Right lobe of liver (tissue), 6 donors: Measurements from ENCODE around the gene UCP2. TPM values are rescaled to one million over a fixed set of nuclear protein-coding genes. Genes with fewer than 3 reads are reported as not detected.

Experiments used
- ATAC-seq, 4 donors: fragments of 200-7000 bp; cut with Tn5 transposase; one replicate each; pipeline ENCODE4 v1.9.1; 2020; ENCODE audit warnings: mild to moderate bottlenecking in 4 of 4, moderate library complexity in 4 of 4
- DNase-seq, 3 donors: peaks; one replicate each; pipeline ENCODE4 v3.0.0-alpha.2; 2020
- H3K27ac ChIP-seq, 3 donors: fragments of 200-600 bp; one replicate each; pipeline ENCODE4 v1.8.0; 2022
- H3K27me3 ChIP-seq, 2 donors: fragments of 200-600 bp; one replicate each; pipeline ENCODE4 v1.8.0; 2022
- H3K36me3 ChIP-seq, 4 donors: fragments of 200-600 bp; sonication (generic) in 1 of 4; one replicate each; pipeline versions ENCODE4 v1.5.1 to v1.8.0; 2017 to 2022; ENCODE audit warnings: control low read depth in 1 of 4
- H3K4me1 ChIP-seq, 4 donors: fragments of 200-600 bp; sonication (generic) in 1 of 4; one replicate each; pipeline versions ENCODE4 v1.5.1 to v1.8.0; 2017 to 2022; ENCODE audit warnings: control low read depth in 1 of 4
- H3K4me3 ChIP-seq, 3 donors: fragments of 200-600 bp; one replicate each; pipeline ENCODE4 v1.8.0; 2022
- H3K9me3 ChIP-seq, 4 donors: fragments of 200-600 bp; sonication (generic) in 1 of 4; one replicate each; pipeline versions ENCODE4 v1.5.1 to v1.8.0; 2017 to 2022; ENCODE audit warnings: control low read depth in 1 of 4
- POLR2A ChIP-seq: fragments of 450-650 bp; IDR thresholded peaks from one replicate; pipeline ENCODE4 v1.6.1; 2017; ENCODE audit warnings: antibody characterized with exemption, mild to moderate bottlenecking
- WGBS: methylation state at CpG from one replicate; pipeline ENCODE4 v1.1.6; 2018; ENCODE audit warnings: low coverage, low lambda C conversion rate; ENCODE audit not compliant: insufficient coverage; ENCODE audit errors: missing lambda C conversion rate; 5-methylcytosine and 5-hydroxymethylcytosine counted together
- intact Hi-C, 2 donors: fragments of 100-400 bp; cut with DNase I; formaldehyde crosslinking; loops; one replicate each; pipeline versions ENCODE4 v1.11.2 to v1.14.1; 2022
- total RNA-seq, 6 experiments: library from RNA; depleted of rRNA in 2 of 6; stranded (reverse); fragments of >200 nt in 2 of 6; fragmentation: NEBNext Ultra II Directional in 3 of 6; extraction: Animal tissue kit (Norgen Biotek cat#: 25700) in 3 of 6; gene quantifications; one replicate each; pipeline versions ENCODE4 v1.1.0 to v1.2.4, GENCODE V29; 2016 to 2023
- TF ChIP-seq, protein P1 (sequence below), 4 donors: fragments of 200-600 bp in 3 of 4; fragments of 450-650 bp in 1 of 4; IDR thresholded peaks; one replicate each; pipeline versions ENCODE4 v1.5.1 to v1.8.0; 2016 to 2022; ENCODE audit warnings: antibody characterized with exemption in 4 of 4, mild to moderate bottlenecking in 2 of 4
- donor health status: DM: no; HTN: yes; CAD: no.
- donor health status: DM: no; HTN: no; CAD: no.
- donor health status: DM: no; HTN: no; CAD: no.
- donor health status: DM: no; HTN: yes; CAD: no.
- donor health status: DM: no; HTN: yes; CAD: no.

UCP2 gene
- total RNA-seq, 6 experiments from 2014 or later = 5.2 to 41.3 (median 8.7) TPM

DNA sequence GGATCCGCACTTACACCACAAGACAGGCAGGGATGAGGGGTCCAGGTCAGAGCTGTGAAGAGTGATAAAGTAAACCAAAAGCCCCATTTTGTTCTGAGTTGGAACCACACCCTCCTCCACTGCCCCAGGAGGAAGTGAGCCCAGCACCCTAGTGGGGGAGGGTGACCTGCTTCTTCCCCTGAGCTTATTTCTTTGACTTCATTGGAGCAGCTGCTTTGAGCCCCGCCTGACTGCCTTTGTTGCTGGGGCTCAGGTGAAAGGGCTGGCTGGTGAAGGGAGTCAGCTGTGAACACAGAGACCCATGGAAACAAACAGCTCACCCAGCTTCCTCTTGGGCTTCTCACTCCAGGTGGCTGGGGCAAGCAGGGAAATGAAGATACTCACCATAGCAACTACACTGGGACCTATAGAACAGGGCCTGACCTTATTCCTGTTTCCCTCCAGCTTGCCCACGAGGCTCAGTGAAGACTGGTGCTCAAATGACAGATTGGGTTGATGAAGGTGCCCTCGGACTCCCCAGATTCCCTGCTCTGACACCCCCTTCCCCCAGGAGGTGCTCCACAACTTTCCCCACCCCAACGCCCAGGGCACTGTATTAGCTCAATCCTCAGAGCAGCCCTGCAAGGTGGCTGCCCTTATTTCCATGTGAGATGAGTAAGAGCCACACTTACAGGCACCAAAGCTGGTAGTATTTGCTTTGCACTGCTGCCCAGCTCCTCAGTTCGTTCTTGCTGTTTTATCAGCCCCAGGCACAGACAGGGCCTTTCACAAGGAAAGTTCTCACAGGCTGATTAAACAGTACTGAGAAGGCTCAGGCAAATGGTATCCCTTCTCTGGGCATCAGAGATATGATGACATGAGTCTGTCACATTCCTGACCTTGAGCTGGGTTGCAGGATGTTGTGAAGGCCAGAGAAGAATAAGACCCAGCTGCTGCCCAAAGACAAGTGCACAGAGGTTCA, 2.4 kb downstream of the UCP2 start:
- 61% methylated on average over 3 of the region's 6 CpGs for WGBS
- Histone ChIP-seq H3K4me1 (peaks cover 0 to 5% (median 0%) of the 10 kb centered on the region in 4 donors), H3K9me3 (no peaks in the 10 kb centered on the region), H3K27me3 (no peaks in the 10 kb centered on the region), H3K36me3 (no peaks in the 10 kb centered on the region), H3K4me3 (peak overlapping the region in 2 of 3 donors; percentile 5 to 60), H3K27ac (no peak overlapping the region)
- intact Hi-C loops = no loop called here
- TF ChIP-seq POLR2A = no peak
- TF ChIP-seq, protein P1, sequence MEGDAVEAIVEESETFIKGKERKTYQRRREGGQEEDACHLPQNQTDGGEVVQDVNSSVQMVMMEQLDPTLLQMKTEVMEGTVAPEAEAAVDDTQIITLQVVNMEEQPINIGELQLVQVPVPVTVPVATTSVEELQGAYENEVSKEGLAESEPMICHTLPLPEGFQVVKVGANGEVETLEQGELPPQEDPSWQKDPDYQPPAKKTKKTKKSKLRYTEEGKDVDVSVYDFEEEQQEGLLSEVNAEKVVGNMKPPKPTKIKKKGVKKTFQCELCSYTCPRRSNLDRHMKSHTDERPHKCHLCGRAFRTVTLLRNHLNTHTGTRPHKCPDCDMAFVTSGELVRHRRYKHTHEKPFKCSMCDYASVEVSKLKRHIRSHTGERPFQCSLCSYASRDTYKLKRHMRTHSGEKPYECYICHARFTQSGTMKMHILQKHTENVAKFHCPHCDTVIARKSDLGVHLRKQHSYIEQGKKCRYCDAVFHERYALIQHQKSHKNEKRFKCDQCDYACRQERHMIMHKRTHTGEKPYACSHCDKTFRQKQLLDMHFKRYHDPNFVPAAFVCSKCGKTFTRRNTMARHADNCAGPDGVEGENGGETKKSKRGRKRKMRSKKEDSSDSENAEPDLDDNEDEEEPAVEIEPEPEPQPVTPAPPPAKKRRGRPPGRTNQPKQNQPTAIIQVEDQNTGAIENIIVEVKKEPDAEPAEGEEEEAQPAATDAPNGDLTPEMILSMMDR (IDR thresholded peaks at IDR 0.05) = no peak
- ATAC-seq = peak; percentile 1 to 15 (median 10)
- DNase-seq = peak in 2 of 3 donors; percentile 34 to 57

DNA sequence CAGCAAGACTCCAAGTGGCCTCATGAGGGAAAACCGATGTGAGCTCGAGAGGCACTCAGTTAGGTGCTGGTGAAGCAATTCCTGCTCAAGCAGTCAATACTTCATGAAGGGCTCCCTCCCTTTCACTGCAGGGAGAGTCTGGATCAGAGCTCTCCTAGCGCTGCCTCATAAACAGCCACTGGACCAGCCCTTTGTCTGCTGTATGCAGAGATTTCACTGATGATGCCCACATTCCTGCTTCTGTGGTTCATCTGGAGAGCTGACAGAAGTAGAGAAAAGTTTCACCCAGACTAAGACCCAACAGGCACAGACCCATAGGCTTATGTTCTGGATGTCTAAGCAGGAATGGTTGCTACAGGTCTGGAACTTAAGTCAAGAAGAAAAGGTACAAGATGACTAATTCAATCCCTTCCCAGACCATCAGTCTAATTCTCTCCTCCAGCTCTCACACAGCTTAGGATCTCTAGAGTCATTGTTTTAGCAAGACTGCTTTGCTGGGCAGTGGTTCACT, 4.0 kb downstream of the UCP2 start:
- Histone ChIP-seq H3K4me3 (no peak overlapping the region), H3K4me1 (peaks cover 0 to 5% (median 0%) of the 10 kb centered on the region in 4 donors)
- intact Hi-C loops = no loop called here

DNA sequence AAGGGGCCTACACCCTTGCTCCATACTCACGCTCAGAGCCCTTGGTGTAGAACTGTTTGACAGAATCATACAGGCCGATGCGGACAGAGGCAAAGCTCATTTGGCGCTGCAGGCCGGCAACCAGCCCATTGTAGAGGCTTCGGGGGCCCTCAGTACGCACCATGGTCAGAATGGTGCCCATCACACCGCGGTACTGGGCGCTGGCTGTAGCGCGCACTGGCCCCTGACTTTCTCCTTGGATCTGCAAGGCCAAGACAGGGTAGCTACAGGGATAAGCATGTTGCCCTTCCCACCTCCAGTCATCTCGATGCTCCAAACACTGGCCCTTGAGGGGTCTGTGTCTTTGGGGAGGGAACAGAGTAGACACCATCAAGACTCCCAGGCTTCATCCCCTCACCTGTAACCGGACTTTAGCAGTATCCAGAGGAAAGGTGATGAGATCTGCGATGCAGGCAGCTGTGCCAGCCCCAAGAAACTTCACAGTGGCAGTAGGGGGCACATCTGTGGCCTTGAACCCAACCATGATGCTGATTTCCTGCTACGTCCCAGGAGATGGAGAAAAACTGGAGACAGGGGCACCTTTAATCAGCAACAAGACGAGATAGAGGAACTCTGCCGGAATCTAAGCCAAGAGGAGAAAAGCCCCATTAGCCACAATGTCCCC, 4.7 kb downstream of the UCP2 start:
- ATAC-seq (no peak), DNase-seq (peak in 1 of 3 donors; percentile 34)
- peaks cover 0 to 5% (median 0%) of the 10 kb centered on the region in 4 donors for H3K4me1 ChIP-seq
- H3K27ac ChIP-seq = no peak overlapping the region
- no peak for TF ChIP-seq POLR2A
- TF ChIP-seq, protein P1 (IDR thresholded peaks at IDR 0.05) = no peak
- no peak overlapping the region for H3K4me3 ChIP-seq
- WGBS = 86% methylated on average over 4 of the region's 18 CpGs
- no peaks in the 10 kb centered on the region for H3K9me3 ChIP-seq
- H3K27me3 ChIP-seq = no peaks in the 10 kb centered on the region
- intact Hi-C loops = no loop called here
- no peaks in the 10 kb centered on the region for H3K36me3 ChIP-seq

More for the DNA sequence above, 4.0 kb downstream of the UCP2 start:
- no CpG with 5 or more reads among the region's 3 CpGs for WGBS
- no peaks in the 10 kb centered on the region for H3K9me3 ChIP-seq
- DNase-seq (peak in 1 of 3 donors; percentile 1), ATAC-seq (no peak)
- no peak overlapping the region for H3K27ac ChIP-seq
- TF ChIP-seq, protein P1 (IDR thresholded peaks at IDR 0.05) = no peak
- TF ChIP-seq POLR2A = no peak
- H3K27me3 ChIP-seq = no peaks in the 10 kb centered on the region
- no peaks in the 10 kb centered on the region for H3K36me3 ChIP-seq

DNA sequence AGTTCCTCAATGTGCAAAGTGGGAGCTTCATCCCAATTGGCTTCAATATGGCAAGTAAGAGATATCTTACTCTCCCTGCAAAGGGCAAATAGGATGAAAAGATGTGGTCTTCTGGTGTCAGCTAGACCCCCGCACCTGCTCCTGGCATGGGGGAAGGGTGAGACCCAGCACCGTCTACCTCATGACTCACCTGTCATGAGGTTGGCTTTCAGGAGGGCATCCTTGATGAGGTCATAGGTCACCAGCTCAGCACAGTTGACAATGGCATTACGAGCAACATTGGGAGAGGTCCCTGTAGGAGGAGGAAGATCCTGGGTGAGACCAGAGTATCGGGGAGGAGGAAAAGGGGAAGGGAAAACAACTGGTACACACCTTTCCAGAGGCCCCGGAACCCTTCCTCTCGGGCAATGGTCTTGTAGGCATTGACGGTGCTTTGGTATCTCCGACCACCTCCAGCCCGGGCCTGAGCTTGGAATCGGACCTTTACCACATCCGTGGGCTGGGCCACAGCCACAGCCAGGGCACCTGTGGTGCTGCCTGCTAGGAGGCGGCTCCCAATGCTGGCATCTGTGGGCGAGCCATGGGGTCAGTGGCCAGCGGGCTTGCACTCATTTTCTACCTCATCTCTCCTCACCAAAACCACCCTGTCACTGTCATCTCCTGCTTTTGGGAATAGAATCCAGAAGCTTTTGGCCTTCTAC, 6.0 kb downstream of the UCP2 start:
- TF ChIP-seq, protein P1 (IDR thresholded peaks at IDR 0.05) = no peak
- no peak for TF ChIP-seq POLR2A
- H3K9me3 ChIP-seq = no peaks in the 10 kb centered on the region
- 68% methylated on average over 3 of the region's 14 CpGs for WGBS
- no peaks in the 10 kb centered on the region for H3K4me1 ChIP-seq
- no peaks in the 10 kb centered on the region for H3K27me3 ChIP-seq
- H3K4me3 ChIP-seq = no peak overlapping the region
- no peak for ATAC-seq
- peak in 1 of 3 donors; percentile 37 for DNase-seq
- no peak overlapping the region for H3K27ac ChIP-seq
- intact Hi-C loops = no loop called here
- no peaks in the 10 kb centered on the region for H3K36me3 ChIP-seq
